ENCODE measurements around the gene TMPO.
A peak's percentile ranks its signal among the peaks of the same experiment; 100 is the strongest.

The TMPO gene

DNA sequence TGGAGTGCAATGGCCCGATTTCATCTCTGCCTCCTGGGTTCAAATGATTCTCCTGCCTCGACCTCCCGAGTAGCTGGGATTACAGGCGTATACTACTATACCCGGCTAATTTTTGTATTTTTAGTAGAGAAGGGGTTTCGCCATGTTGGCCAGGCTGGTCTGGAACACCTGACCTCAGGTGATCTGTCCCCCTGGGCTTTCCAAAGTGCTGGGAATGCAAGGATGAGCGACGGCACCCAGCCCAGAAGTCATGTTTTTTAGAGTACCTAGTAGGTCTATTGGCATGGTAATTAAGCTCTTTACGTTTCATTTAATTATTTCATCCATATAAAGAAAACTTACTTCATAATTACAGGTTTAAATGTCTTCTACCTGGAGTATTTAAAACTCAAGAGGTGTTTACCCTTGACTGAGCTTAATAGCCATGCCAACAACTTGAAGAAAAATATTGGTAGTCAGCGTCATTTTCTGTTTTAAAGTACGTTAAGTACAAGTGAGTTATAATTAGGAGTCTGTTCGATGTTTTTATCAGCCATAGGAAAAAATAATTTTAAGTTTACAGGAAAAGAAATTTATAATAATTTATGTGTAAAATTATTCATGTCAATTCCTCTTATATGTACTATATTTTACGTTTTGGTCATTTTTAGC, 4.0 kb downstream of the TMPO start:
- ChIA-PET POLR2A (no interaction called here), CTCF (interaction anchor here (0.6 to 1.0 kb wide), 2 partner anchors 28 to 169 kb away, joined by 5 read pairs; no protein-coding TSS in a partner anchor)
- no peak for TF ChIP-seq NFRKB (IDR thresholded peaks at IDR 0.05)
- TF ChIP-seq, protein P1, sequence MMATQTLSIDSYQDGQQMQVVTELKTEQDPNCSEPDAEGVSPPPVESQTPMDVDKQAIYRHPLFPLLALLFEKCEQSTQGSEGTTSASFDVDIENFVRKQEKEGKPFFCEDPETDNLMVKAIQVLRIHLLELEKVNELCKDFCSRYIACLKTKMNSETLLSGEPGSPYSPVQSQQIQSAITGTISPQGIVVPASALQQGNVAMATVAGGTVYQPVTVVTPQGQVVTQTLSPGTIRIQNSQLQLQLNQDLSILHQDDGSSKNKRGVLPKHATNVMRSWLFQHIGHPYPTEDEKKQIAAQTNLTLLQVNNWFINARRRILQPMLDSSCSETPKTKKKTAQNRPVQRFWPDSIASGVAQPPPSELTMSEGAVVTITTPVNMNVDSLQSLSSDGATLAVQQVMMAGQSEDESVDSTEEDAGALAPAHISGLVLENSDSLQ (IDR thresholded peaks at IDR 0.05), result no peak
- TF ChIP-seq ELF4 (IDR thresholded peaks at IDR 0.05), result no peak
- no peak for TF ChIP-seq FOXM1 (IDR thresholded peaks at IDR 0.05; ENCODE audit: borderline replicate concordance)
- no peak for TF ChIP-seq FOXA1 (IDR thresholded peaks at IDR 0.05)
- TF ChIP-seq SUZ12 (IDR thresholded peaks at IDR 0.05), result no peak
- no peak for TF ChIP-seq L3MBTL2 (conservative IDR thresholded peaks at IDR 0.05)
- TF ChIP-seq HDGF (IDR thresholded peaks at IDR 0.05; ENCODE audit: borderline replicate concordance), result no peak
- TF ChIP-seq ZNF384 (IDR thresholded peaks at IDR 0.05), result no peak
- no peak for TF ChIP-seq ARNT (IDR thresholded peaks at IDR 0.05)
- TF ChIP-seq FOXK2 (IDR thresholded peaks at IDR 0.05), result no peak
- TF ChIP-seq BHLHE40 (IDR thresholded peaks at IDR 0.05; ENCODE audit: borderline replicate concordance), result no peak
- TF ChIP-seq CTBP1 (IDR thresholded peaks at IDR 0.05; ENCODE audit: borderline replicate concordance), result no peak
- no peak for TF ChIP-seq TARDBP (IDR thresholded peaks at IDR 0.05)
- TF ChIP-seq LEF1 (IDR thresholded peaks at IDR 0.05; ENCODE audit: borderline replicate concordance), result no peak
- DNase-seq (ENCODE audit: extremely low spot score), result no peak

DNA sequence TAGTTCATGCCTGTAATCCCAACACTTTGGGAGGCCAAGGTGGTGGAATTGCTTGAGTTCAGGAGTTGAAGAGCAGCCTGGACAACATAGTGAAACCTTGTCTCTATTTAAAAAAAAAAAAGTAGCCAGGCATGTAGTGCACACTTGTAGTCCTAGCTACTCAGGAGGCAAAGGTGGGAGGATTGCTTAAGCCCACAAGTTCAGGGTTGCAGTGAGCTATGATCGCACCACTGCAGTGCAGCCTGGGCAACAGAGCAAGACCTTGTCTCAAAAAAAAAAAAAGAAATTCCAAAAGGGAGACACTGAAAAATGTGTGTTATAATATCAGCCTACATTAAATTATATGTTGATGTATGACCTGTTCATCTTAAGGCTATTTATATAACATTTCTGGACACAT, 14.7 kb downstream of the TMPO start:
- no peak for DNase-seq (ENCODE audit: extremely low spot score)
- CTCF ChIA-PET, result interaction anchor here (0.7 to 1.0 kb wide), 2 partner anchors 37 to 39 kb away, joined by 4 to 5 read pairs; no protein-coding TSS in a partner anchor
- TF ChIP-seq ZNF384 (IDR thresholded peaks at IDR 0.05), result no peak
- POLR2A ChIA-PET, result no interaction called here

DNA sequence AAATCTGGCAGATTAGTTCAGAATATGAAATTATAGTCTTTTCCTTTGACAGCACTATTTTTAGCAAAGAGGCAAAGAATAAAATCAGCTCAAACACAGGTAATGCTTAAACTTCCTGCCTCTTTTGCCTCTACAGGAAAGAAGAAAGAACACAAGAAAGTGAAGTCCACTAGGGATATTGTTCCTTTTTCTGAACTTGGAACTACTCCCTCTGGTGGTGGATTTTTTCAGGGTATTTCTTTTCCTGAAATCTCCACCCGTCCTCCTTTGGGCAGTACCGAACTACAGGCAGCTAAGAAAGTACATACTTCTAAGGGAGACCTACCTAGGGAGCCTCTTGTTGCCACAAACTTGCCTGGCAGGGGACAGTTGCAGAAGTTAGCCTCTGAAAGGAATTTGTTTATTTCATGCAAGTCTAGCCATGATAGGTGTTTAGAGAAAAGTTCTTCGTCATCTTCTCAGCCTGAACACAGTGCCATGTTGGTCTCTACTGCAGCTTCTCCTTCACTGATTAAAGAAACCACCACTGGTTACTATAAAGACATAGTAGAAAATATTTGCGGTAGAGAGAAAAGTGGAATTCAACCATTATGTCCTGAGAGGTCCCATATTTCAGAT, 17.4 kb downstream of the TMPO start:
- ChIA-PET POLR2A (interaction anchor here (0.6 kb wide), 1 partner anchor 353 kb away, joined by 3 read pairs; no protein-coding TSS in a partner anchor), CTCF (interaction anchor here (0.6 to 1.2 kb wide), 8 partner anchors 11 to 1031 kb away, joined by 3 to 13 read pairs (median 4); no protein-coding TSS in a partner anchor)
- DNase-seq (ENCODE audit: extremely low spot score), result peak; percentile 52
- TF ChIP-seq FOXM1 (IDR thresholded peaks at IDR 0.05; ENCODE audit: borderline replicate concordance) (no peak), CTBP1 (IDR thresholded peaks at IDR 0.05; ENCODE audit: borderline replicate concordance) (no peak), ZNF384 (IDR thresholded peaks at IDR 0.05) (no peak), ARNT (IDR thresholded peaks at IDR 0.05) (no peak), HDGF (IDR thresholded peaks at IDR 0.05; ENCODE audit: borderline replicate concordance) (no peak), NFRKB (IDR thresholded peaks at IDR 0.05) (no peak), LEF1 (IDR thresholded peaks at IDR 0.05; ENCODE audit: borderline replicate concordance) (no peak), TARDBP (IDR thresholded peaks at IDR 0.05) (no peak), L3MBTL2 (conservative IDR thresholded peaks at IDR 0.05) (no peak), ELF4 (IDR thresholded peaks at IDR 0.05) (no peak), SUZ12 (IDR thresholded peaks at IDR 0.05) (no peak), FOXK2 (IDR thresholded peaks at IDR 0.05) (no peak), BHLHE40 (IDR thresholded peaks at IDR 0.05; ENCODE audit: borderline replicate concordance) (no peak), FOXA1 (IDR thresholded peaks at IDR 0.05) (no peak)
- TF ChIP-seq, protein P1 (IDR thresholded peaks at IDR 0.05), result no peak

DNA sequence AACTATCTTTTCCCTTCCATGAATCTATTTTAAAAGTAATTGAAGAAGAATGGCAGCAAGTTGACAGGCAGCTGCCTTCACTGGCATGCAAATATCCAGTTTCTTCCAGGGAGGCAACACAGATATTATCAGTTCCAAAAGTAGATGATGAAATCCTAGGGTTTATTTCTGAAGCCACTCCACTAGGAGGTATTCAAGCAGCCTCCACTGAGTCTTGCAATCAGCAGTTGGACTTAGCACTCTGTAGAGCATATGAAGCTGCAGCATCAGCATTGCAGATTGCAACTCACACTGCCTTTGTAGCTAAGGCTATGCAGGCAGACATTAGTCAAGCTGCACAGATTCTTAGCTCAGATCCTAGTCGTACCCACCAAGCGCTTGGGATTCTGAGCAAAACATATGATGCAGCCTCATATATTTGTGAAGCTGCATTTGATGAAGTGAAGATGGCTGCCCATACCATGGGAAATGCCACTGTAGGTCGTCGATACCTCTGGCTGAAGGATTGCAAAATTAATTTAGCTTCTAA, 18.4 kb downstream of the TMPO start:
- DNase-seq (ENCODE audit: extremely low spot score), result no peak
- CTCF ChIA-PET, result no interaction called here
- POLR2A ChIA-PET, result no interaction called here

DNA sequence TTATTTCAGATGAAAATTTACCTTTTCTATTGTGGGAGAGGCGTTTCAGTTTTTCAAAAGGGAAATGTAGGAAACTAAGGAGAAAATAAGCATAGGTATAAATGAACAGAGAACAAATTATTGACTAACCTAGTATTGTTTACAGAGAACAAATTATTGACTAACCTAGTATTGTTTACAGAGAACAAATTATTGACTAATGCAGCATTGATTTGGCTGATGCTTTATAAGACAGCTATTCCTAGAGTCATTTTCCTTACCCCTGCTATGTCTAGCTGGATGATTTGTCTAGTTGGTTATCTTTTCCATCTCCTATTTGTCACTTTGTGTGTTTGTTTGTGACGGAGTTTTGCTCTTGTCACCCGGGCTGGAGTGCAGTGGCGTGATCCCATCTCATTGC, 22.6 kb downstream of the TMPO start:
- TF ChIP-seq LEF1 (IDR thresholded peaks at IDR 0.05; ENCODE audit: borderline replicate concordance), result no peak
- TF ChIP-seq NFRKB (IDR thresholded peaks at IDR 0.05), result no peak
- TF ChIP-seq FOXA1 (IDR thresholded peaks at IDR 0.05), result no peak
- CTCF ChIA-PET, result no interaction called here
- DNase-seq (ENCODE audit: extremely low spot score), result no peak
- POLR2A ChIA-PET, result no interaction called here

More for the DNA sequence above, 18.4 kb downstream of the TMPO start:
- TF ChIP-seq ZNF384 (IDR thresholded peaks at IDR 0.05), result no peak
- TF ChIP-seq FOXA1 (IDR thresholded peaks at IDR 0.05), result no peak
- TF ChIP-seq TARDBP (IDR thresholded peaks at IDR 0.05), result no peak
- TF ChIP-seq LEF1 (IDR thresholded peaks at IDR 0.05; ENCODE audit: borderline replicate concordance), result no peak
- TF ChIP-seq CTBP1 (IDR thresholded peaks at IDR 0.05; ENCODE audit: borderline replicate concordance), result no peak
- TF ChIP-seq HDGF (IDR thresholded peaks at IDR 0.05; ENCODE audit: borderline replicate concordance), result no peak
- TF ChIP-seq FOXK2 (IDR thresholded peaks at IDR 0.05), result no peak
- TF ChIP-seq SUZ12 (IDR thresholded peaks at IDR 0.05), result no peak
- TF ChIP-seq L3MBTL2 (conservative IDR thresholded peaks at IDR 0.05), result no peak

DNA sequence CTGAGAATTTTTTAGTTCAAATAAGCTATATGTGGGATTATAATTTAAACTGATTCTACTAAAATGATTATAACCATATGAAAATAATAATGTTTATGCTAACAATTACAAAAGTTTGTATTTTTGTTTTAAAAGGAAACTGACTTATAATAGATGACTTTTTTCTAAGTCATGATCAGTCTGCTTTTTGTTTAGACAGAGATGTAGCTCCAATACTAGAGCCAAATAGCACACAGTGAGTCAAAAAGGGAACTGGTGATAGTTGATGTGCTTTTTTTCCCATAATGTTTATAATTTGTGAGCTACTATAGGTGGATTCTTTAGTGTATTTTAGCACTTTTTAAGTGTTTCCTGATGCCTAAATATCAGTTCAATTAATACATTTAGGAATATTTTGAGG, 28.3 kb downstream of the TMPO start:
- TF ChIP-seq FOXK2 (IDR thresholded peaks at IDR 0.05), result no peak
- no peak for DNase-seq (ENCODE audit: extremely low spot score)
- POLR2A ChIA-PET, result no interaction called here
- CTCF ChIA-PET, result interaction anchor here (1.1 kb wide), 1 partner anchor 11 kb away, joined by 5 read pairs; no protein-coding TSS in a partner anchor

DNA sequence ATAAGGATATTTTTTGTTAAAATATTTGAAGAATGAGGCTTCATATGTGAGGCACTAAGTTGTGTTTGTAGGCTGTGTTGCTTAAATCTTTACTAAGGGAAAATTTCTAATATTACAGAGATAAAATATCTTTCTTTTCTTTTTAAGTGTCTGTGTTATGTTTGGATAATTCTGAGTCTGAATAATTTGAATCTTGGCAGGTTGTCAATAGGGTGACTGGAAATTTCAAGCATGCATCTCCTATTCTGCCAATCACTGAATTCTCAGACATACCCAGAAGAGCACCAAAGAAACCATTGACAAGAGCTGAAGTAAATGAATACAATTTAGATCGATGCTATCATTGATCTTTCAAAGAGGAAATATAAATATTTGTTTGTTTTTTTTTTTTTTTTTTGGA, 29.4 kb downstream of the TMPO start:
- no peak for TF ChIP-seq ZNF384 (IDR thresholded peaks at IDR 0.05)
- no peak for TF ChIP-seq ARNT (IDR thresholded peaks at IDR 0.05)
- no peak for TF ChIP-seq HDGF (IDR thresholded peaks at IDR 0.05; ENCODE audit: borderline replicate concordance)
- no peak for TF ChIP-seq SUZ12 (IDR thresholded peaks at IDR 0.05)
- no peak for DNase-seq (ENCODE audit: extremely low spot score)
- ChIA-PET CTCF (no interaction called here), POLR2A (no interaction called here)
